NCI-H2196 (cell line): ENCODE results near the gene KCNG4.

ENCODE experiments used
- DNase-seq: peaks from one replicate; lab custom pipeline; 2025; ENCODE audit not compliant: unreplicated experiment; lab: John Stamatoyannopoulos, UW

Gene KCNG4

GRCh38 chr16:84183911-84184591 is 55.8 kb downstream of the KCNG4 start:
- DNase-seq = no peak

DNA sequence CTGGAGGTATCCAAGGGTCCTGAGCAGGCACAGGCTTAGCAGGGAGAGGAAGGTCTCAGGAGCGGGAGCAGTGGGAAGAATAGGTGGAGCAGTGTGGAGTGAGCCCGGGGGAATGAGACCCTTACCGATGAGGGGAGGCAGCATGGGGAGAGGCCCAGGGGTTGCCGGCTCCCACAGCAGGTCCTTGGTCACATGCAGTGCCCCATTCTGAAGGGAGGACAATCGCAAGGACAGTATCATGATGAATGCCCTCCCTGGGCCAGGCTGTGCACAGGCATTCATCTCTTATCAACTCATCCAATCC is 56.3 kb downstream of the KCNG4 start:
- DNase-seq = no peak

DNA sequence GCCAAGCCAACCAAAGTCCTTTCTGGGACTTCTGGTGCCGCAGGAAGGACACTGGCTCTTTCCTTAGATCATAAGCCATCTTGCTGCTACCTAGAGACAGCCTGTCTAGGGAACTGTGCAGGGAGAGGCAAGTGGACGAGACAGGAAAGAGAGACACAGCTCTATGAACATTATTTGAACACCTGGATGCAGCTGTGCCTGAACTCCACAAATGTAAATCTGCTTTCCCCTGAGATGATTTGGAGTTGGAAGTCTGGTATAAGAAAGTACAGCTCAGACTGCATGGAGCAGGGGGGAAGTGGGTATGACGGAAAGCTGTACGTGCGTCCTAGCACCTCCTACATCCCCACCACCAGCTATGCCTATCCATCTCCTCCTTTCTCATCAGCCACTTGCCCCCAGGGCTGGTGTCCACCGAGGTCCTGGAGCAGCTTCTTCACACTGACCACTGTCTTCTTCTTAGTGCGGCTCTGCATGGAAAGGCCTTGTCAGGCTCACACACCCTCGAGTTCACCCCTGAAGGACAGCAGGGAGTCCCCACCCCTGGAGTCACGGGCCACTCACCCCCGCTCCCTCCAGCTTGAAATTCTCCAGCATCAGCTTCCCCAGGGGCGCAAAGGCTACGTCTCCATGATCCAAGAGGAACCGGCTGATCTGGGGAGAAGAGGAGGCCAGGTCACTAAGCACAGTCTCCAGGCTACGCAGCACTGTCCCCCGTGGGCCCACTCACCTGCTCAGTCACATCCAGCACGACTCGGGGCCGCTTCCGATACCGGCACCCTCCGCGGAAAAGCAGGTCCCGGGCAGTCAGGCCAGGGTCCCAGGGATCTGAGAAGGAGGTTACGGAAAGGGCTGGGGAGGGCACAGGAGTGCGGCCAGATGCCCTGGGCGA is 56.9 kb downstream of the KCNG4 start:
- no peak for DNase-seq

DNA sequence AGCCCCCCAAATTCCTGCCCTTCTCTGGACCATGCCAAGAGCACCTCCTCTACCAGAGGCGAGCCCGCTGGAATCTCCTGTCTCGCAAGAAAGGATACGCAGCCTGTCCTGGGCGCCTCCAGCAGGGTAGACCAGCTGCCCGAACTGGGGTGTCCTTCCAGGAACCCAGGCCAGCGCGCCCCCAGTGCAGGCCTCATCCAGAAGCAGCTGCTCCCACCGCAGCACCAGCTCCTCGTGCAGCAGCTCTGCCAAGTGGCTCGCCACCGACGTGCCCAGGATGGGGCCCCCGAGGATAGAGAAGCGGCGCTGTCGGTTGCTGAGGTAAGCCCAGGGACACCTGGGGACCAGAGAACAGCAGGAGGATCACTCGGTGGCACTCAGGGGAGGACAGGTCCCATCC is 57.7 kb downstream of the KCNG4 start:
- no peak for DNase-seq

DNA sequence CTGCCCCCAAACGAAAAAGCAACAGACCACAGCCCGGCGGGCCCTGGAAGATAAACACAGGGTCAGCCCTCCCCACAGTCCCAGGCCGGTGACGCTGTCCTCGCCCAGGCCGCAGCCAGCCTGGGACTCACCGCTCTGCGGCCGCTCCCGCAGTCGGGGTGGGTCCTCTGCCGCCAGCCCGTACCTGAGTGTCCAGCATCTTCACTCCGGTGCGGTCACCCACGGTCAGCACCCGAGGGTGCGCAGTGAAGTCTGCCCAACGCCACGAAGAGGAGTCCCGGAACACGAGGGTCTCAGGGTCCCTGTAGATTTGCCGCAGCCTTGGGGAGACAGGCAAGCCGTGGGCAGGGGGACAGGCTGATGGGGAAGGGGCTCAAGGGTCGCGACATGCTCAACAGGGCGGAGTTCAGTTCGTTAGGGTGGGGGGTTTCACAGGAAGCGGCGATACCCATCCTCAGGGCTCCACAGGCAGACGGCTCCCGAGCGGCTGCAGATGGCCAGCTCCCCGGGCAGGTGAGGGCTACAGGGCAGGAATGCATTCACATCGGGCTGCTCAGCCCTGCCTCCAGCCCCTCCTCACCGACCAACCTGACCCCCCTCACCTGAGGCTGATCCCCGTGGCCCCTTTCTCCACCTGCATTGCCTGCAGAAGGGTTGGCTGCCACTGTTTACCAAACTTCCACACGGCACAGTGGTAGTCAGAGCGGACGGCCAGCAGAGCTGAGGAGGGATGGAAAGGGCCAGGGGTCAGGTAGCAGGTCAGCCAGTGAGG is 58.5 kb downstream of the KCNG4 start:
- DNase-seq = no peak

DNA sequence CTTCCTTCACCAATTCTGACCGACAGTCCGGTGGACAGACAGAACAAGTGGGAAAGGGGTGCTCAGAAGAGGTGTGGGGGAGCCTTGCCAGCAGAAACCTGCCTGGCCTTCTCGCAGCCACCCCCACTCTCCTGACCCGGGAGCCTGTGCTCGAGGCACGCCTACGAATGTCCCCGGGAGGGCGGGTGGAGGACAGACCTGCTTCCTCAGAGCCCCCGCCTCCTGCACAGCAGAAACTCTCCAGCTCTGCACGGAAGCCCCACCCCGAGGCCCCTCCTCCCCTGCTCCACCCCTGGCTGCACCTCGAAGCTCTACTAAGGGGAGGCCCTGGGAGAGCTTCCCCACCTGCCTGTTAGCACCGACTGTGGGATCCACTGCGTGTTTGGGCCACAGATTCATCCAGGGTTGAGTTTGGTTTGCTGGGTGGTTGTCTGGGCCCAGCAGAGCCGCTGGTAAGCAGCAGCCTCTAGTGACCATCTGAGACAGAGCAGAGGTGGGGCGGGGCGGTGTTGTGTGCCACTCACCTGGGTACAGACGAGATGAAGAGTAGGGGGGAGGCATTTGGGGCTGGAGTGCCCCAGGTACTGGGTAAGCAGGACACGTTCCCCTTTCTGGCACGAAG is 59.2 kb downstream of the KCNG4 start:
- DNase-seq = no peak

DNA sequence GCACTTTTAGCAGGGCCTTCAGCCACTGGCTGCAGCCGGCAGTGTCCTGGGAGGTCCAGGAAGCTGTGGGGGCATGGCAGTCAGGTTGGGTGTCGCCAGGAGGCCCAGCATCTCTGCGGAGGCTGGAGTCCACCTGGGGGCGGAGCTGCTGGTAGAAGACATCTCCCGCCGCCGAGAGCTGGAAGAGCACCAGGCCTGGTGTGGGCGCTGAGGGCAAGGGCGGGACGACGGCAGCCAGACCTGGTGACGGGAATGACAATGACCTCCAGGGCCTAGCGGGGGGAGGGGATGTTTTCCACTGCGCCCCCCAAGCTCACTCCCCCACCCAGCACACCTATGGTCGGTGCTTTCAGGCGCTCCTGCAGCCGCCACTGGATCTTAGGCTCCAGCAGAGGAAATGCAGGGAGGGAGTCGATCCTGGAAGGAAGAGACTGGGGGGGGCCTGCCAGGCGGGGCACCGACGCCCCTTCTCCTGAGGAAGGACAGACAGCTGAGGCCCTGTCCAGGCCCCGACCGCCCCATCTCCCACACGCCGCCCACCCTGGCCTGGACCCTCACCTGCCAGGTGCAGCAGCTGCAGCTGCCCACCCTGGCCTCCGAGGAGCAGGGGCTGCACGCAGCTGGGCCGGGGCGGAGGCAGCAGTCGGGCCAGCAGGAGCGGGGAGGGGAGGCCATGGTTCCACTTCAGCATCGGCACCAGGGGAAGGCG is 60.0 kb downstream of the KCNG4 start:
- DNase-seq = no peak

DNA sequence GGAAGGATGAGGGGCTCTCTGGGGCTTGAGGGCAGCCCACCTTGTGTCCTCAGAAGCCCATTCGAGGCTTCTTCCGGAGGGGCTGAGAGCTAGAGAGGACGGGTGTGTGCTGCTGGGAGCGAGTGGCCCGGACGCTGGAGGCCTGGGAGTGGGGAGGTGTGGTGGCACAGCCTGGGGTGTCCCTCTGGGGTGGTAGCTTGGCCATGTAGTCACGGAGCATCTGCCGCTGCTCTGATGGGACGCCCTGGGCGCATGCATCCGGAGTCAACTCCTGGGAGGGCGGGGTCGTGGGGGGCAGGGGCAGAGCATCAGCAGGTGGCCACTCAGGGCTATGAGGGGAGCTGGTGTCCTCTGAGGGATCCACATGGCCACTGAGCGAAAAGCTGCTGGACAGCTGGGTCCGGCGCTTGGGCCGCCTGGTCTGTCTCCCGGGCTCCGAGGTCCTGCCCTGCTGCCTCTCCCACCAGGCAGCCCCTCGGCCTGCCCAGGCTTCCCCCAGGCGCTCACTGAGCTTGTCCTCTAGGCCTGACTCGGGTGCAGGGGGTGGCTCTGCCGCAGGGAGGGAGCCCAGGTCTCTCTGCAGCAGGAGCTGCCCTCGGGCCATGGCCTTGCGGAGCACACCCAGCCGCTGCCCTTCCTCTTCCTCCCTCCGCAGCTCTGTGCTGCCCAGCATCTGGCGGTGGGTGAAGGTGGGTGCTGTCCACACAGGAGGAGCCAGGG is 60.8 kb downstream of the KCNG4 start:
- DNase-seq = no peak

- DNase-seq = no peak
Observed at GRCh38 chr16:84178146-84178765, 61.6 kb downstream of the KCNG4 start.

- DNase-seq = no peak
Observed at GRCh38 chr16:84177741-84178073, 62.1 kb downstream of the KCNG4 start.

GRCh38 chr16:84176192-84177053 is 63.4 kb downstream of the KCNG4 start:
- no peak for DNase-seq

DNA sequence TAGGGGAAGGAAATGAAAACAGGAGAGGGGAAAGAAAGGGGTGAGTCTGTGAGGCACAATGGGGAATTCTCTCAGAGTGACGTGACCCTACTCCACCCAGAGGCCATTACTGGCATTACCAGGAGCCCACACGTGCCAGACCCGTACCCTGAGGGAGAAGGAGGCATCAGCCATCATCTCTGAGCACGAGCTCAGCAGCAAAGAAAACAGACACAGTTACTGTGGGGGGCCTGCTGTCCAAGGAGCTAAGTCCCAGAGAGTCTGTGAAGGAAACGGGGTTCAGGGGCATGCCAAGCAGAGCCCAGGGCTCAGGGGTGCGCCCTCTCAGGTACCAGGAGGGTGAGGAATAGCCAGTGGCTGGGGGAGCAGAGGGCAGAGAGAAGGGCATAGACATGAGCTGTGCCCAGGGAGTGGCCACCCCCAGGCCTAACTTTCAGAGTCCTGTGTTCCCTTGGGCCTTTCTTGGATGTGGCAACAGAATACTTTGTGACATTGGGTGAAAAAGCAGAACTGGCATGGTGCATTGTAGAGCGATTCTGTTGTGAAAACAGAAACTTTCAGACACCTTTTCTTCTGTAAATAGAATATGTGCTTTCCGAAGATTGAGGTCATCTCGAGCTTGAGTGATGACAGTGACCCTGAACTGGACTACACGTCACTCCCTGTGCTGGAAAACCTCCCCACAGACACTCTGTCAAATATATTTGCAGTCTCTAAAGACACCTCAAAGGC is 64.3 kb downstream of the KCNG4 start:
- no peak for DNase-seq

- no peak for DNase-seq
Observed at GRCh38 chr16:84174396-84174795, 65.4 kb downstream of the KCNG4 start.

GRCh38 chr16:84169765-84170310 is 70.0 kb downstream of the KCNG4 start:
- DNase-seq = no peak
